GM21723 (cell line): ENCODE measurements around the gene GJA3.
A peak's percentile ranks its signal among the peaks of the same experiment; 100 is the strongest.
"Not testable (repeated sequence)": the region's sequence is repeated elsewhere in the genome, so short reads cannot be mapped to it uniquely, and the experiment has no call there.

Experiments
- ATAC-seq: cut with Tn5 transposase; IDR thresholded peaks from one replicate; pipeline ENCODE4 v1.9.1; 2021; ENCODE audit warnings: mild to moderate bottlenecking, moderate library complexity; ENCODE audit not compliant: unreplicated experiment

The GJA3 gene

DNA sequence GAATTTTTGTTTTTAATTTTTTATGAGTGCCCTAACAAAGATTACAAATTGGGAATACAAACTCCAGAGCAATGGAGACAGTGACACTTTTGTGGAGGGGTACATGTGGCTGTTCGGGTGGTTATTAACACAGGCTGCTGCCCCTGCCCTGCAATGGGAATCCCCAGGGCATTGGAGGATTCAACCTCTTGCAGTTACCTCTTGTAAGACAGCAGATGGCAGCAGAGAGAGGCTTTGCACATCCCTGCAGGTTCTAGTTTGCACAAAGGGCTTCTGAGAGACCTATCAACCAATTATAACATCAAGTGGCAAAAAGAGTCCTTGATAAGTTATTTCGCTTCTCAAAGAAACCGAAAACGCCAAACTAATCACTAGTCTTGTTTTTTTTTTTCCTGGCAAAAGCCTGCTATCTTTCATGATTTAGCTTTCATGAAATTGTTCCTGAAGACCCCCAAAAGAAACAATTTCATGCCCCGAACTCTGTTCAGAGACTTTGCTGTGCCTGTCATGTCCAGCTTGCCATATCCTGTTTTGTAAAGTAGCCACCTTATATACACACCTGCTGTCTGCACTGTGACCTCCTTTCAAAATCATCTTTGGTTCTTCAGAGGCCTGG, 21.5 kb upstream of the GJA3 start:
- peak; percentile 81 for ATAC-seq

DNA sequence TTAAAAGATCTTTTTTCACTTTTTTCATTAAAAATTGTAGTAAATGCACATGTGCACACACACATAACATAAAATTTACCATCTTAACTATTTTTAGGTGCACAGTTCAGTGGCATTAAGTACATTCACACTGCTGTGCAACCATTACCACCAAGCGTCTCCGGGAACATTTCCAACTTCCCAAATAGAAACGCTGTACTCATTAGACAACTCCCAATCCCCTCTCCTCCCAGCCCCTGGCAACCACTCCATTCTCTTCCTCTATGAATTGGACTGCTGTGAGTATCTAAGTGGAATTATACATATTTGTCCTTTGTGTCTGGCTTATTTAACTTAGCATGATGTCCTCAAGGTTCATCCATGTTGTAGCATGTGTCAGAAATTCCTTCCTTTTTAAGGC, 20.3 kb upstream of the GJA3 start:
- no peak for ATAC-seq

- ATAC-seq = no peak
Measured at GRCh38 chr13:20178156-20178555, 17.3 kb upstream of the GJA3 start.

DNA sequence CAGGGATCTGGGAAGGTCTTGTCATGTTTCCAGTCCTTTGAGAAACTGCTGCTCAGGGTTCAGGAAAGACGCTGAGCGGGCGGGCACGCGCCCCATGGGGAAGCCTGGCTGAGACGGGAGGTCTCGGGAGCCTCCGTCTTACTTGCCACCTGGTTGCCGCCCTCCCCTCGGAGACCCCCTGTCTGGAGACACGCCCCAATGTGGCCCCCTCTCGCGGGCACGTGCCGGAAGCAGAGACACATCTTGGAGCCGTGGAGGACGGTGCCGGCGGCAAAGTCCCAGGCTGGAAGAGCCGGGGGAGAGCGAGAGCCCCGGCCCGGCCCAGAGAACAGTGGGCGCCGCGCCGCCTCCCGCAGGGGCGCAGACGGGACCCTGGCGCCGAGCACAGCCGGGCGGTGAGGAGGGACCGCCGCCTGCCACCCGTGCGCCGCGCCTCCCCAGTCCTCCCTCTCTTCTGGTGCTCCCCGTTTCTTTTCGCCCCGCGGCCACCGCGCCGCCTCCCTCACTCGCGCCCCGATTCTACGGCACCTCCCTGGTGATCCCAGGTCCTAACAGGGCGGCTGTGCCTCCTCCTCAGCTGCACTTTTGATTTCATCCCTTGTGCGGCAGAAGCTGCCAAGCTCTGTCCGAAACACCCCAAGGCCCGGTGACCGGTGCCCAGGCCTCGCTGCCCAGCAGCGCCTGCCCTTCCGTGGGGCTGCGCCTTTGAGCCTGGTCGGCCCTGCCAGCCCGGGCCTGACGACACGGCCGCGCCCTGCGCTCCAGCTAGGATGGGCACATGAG, 16.4 kb upstream of the GJA3 start:
- no peak for ATAC-seq

- ATAC-seq = no peak
Measured at GRCh38 chr13:20175907-20176652, 15.2 kb upstream of the GJA3 start.

GRCh38 chr13:20175406-20175794, 14.5 kb upstream of the GJA3 start:
- ATAC-seq = no peak

GRCh38 chr13:20174656-20175405, 14.0 kb upstream of the GJA3 start:
- peak; percentile 95 for ATAC-seq

- no peak for ATAC-seq
Measured at GRCh38 chr13:20173116-20173746, 12.4 kb upstream of the GJA3 start.

- ATAC-seq = no peak
Measured at GRCh38 chr13:20171364-20171763, 10.5 kb upstream of the GJA3 start.

DNA sequence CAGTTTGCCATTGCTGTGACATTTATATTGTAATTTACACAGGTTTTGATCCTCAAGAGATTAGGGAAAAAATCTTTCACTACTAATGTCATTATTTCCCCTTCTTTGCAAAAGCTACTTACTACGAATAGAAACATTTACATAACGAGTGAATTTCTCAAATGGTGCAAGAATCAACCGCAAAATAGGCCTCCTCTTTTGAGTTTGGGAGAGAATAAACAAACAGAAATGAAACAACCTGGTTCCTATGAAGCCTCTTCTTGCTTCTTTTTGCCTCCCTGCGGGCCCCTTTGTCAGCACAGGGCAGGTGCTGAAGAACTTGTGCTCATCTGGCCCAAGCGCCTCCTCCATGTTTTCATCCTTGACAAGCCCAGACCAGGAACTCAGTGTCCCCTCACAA, 10.1 kb upstream of the GJA3 start:
- no peak for ATAC-seq

- ATAC-seq = no peak
Measured at GRCh38 chr13:20168396-20168795, 7.5 kb upstream of the GJA3 start.

- no peak for ATAC-seq
Measured at GRCh38 chr13:20165417-20166257, 4.8 kb upstream of the GJA3 start.

- ATAC-seq = no peak
Measured at GRCh38 chr13:20161951-20162300, 1.1 kb upstream of the GJA3 start.

DNA sequence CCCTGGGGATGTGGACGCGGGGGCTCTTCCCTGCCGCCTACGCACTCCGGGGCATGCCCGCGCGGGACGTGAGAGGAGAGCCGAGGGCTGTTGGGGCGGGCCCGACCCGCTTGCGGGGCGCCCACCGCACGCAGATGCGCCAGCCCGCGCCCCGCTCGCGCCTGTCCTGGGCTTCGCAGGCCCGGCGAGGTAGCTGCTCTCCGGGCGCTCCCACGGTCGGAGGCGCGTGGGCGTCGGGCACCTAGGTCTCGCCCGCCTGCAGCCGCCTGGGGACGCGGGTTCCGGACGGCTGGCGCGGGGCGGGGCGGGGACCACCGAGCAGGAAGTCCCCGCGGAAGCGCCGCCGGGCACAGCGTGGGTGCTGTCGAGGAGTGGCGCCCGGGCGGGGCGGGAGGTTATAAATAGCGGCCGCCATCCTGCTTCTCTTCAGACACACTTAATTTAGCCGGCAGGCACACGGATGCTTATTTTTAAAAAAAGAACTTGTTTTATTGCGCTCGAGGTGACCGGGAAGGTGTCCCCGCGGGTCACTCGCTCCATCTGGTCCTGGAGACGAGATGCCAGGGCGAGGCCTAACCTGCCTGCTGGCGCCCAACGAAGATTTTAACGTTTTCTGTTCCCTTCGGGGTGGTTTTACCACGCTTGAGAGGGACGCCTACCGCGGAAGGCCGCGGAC, 561 bp upstream of the GJA3 start:
- ATAC-seq = peak; percentile 55

DNA sequence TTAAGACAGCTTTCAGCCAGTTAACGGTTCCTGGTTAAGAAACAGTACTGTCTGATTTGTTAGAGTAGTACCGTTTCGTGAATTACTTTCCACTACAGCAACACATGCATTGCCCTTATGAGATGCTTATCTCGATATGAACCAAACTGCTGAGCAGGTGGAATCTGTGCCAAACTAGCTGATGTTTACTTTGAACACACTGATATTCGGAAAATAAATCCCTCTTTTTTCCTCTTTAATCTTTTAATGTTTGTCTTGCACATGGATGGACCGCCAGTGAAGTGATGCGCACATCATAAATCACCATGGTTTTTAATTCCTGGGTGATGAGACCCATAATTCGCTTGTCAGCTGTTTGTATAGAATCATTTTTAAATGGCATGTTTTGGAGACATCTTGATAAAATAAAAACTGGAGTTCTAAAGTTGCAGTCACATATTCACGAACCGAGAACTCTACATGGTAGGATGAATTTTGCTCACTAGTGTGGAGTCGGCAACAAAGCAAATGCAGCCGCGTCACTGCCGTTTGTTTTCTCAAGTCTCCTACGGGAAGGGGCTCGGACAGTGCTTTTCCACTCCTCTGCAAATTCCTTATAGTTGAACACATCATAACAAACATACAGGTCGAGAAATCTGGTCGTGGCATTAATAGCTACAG, 1.1 kb downstream of the GJA3 start:
- no peak for ATAC-seq

GRCh38 chr13:20157151-20157796, 3.6 kb downstream of the GJA3 start:
- ATAC-seq = no peak

- no peak for ATAC-seq
Measured at GRCh38 chr13:20156702-20157101, 4.2 kb downstream of the GJA3 start.

DNA sequence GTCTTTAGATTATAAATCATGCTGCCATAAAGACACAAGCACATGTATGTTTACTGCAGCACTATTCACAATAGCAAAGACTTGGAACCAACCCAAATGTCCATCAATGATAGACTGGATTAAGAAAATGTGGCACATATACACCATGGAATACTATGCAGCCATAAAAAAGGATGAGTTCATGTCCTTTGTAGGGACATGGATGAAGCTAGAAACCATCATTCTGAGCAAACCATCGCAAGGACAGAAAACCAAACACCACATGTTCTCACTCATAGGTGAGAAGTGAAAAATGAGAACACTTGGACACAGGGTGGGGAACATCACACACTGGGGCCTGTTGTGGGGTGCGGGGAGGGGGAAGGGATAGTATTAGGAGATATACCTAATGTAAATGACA, 7.6 kb downstream of the GJA3 start:
- ATAC-seq = not testable (repeated sequence)
